Fibroblast of the aortic adventitia (primary cell): Measurements from ENCODE around the gene PLA2G2F. TPM values are rescaled to one million over a fixed set of nuclear protein-coding genes. Genes with fewer than 3 reads are reported as not detected.

Experiments
- DNase-seq: peaks from one replicate; pipeline ENCODE4 v3.0.0-alpha.2; 2010; ENCODE audit warnings: low read depth
- H3K4me3 ChIP-seq: 2 replicates; pipeline ENCODE4 v1.5.1; 2011; ENCODE audit warnings: low read depth, mild to moderate bottlenecking, control low read depth, low read length, moderate library complexity
- CTCF ChIP-seq: IDR thresholded peaks from 2 replicates; pipeline ENCODE4 v1.5.1; 2011; ENCODE audit warnings: mild to moderate bottlenecking, low read length, control low read depth, inconsistent platforms; ENCODE audit not compliant: insufficient read depth
- total RNA-seq: library from RNA; depleted of rRNA; stranded (reverse); fragments of >200 nt; gene quantifications from 2 replicates; pipeline ENCODE4 v1.2.3, GENCODE V29; 2012; ENCODE audit warnings: low replicate concordance

PLA2G2F gene
- total RNA-seq, 1 donor = not detected

DNA sequence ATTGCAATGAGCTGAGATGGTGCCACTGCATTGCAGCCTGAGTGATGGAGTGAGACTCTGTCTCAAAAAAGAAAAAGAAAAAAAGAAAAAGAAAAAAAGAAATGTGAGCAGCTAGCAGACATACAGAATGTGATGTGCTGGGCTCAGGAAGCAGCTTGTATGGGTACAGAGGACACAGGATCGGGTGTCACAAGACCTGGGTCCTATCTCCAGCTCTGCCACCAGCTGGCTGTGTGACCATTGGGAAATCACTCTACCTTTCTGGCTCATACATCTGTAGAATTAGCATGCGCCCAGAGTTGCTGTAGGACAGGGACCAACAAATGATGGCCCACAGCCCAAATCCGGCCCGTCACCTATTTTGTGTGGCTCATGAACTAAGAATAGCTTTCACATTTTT, 50.5 kb downstream of the PLA2G2F start:
- TF ChIP-seq CTCF = no peak

DNA sequence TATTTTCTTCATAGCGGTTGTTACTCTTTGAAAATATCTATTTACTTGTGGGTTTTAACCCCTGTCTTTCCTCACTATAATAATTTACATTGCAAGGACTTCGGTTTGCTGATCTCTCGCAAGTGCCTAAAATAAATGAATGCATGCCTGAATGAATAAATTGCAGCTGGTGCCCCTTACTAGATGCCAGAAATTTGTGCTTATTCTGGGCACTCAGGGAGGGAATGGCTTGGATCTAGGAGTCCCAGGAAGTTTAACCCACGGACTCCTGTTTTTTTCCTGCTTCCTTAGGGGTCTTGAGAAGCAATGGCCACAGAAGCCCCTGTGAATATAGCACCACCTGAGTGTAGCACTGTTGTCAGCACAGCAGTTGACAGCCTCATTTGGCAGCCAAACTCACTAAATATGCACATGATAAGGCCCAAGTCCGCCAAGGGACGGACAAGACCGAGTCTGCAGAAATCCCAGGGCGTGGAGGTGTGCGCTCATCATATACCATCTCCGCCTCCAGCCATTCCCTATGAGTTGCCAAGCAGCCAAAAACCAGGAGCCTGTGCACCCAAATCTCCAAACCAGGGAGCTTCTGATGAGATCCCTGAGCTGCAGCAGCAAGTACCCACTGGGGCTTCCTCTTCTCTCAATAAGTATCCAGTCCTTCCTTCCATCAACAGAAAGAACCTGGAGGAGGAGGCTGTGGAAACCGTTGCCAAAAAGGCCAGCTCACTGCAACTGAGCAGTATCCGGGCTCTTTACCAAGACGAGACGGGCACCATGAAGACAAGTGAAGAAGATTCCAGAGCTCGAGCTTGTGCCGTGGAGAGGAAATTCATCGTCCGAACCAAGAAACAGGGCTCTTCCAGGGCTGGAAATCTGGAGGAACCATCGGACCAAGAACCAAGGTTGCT, 51.4 kb downstream of the PLA2G2F start:
- DNase-seq = no peak
- no peak overlapping the region for H3K4me3 ChIP-seq
- TF ChIP-seq CTCF = no peak

More for the DNA sequence above, 50.5 kb downstream of the PLA2G2F start:
- DNase-seq = no peak
- H3K4me3 ChIP-seq = no peak overlapping the region

DNA sequence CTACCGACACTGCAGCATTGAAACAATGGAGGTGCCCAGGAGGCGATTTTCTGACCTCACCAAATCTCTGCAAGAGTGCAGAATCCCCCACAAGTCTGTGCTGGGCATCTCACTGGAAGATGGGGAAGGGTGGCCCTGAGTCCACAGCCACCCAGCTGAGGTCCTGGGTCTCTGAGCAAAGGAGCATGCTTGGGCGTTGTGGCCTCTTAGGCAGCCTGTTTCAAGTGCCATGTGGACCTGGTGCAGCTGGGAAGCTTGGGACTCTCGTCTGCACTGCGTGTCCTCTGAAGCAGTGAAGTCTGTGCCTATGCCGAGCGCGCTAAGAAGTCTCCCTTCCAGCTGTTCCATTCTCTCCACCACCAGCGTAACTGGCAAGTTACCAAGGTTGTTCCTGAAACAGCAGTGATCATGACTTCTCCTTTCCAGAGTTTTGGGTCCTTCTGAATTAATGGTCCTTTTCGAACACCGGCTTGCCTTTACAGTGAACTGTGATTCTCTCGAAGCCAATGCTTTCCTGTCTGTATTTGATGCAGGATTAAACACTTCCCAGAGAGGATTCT, 52.2 kb downstream of the PLA2G2F start:
- TF ChIP-seq CTCF = no peak
- no peak overlapping the region for H3K4me3 ChIP-seq
- DNase-seq = no peak

DNA sequence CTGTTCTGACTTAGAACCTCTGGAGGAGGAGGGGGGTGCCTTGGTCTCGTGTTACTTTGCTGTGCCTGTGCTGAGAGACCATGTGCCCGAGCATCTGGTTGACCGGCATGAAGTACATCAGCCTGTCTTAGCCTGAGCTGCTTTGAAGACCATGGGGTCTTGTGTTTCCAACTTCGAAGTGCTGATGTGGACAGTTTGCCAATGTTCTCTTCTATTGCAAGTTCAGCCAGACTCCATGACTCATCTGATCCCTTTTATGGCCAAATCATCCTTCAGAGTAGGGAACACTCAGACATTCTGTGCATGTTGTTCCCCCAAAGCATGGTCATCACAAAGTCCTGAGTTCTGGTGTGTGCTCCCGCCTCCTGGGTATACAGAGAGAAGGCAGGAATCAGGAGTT, 53.2 kb downstream of the PLA2G2F start:
- TF ChIP-seq CTCF = no peak
- no peak overlapping the region for H3K4me3 ChIP-seq
- peak; percentile 40 for DNase-seq

DNA sequence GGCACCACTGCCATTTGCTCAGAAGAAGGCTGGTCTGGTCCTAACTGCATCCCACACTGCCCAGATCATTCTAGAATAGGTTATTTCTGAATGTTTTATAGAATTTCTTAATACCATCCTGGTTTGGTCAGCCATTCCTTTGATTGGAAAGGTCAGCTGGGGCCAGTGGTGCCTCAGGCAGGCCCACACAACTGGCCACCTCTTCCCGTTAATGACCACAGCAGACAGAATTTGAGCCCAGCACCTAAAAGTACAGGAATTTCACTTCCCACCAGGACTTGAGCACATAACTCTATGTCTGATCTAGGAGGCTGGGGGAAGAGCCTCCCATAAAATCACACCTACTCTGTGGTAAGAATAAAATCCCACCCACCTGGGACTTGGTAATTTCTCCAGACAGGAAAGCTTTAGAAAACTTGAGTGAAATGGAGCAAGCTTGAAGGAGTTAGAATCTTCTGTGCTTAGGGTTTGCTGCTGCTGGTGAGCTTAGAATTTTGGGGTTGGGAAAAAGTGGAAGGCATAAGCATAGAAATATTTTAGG, 53.8 kb downstream of the PLA2G2F start:
- no peak for DNase-seq
- H3K4me3 ChIP-seq = no peak overlapping the region
- no peak for TF ChIP-seq CTCF

- DNase-seq = no peak
- H3K4me3 ChIP-seq = no peak overlapping the region
- no peak for TF ChIP-seq CTCF
Measured at GRCh38 chr1:20194224-20194623, 55.1 kb downstream of the PLA2G2F start.
